GM12892 (cell line): ENCODE data around the gene XPO6.
A peak's percentile ranks its signal among the peaks of the same experiment; 100 is the strongest.

Experiments
- DNase-seq: peaks from one replicate; pipeline ENCODE4 v3.0.0; 2011; ENCODE audit not compliant: insufficient read length
- FAIRE-seq: peaks from 2 replicates; lab custom pipeline; 2011; peaks lifted over from hg19 to GRCh38; lab: Jason Lieb, UNC
- POLR2A ChIP-seq: IDR thresholded peaks from 2 replicates; pipeline ENCODE4 v1.6.1; 2011; ENCODE audit warnings: low read depth, low read length, control low read depth
- POLR2AphosphoS5 ChIP-seq: IDR thresholded peaks from 2 replicates; pipeline ENCODE4 v1.6.1; 2011; ENCODE audit warnings: low read depth, low read length, control low read depth
- TAF1 ChIP-seq: IDR thresholded peaks from 2 replicates; pipeline ENCODE4 v1.6.1; 2011; ENCODE audit warnings: low read depth, mild to moderate bottlenecking, control low read depth, low read length, borderline replicate concordance

The XPO6 gene

GRCh38 chr16:28188085-28188916, 23.5 kb downstream of the XPO6 start:
- FAIRE-seq (peak; percentile 51), DNase-seq (no peak)
- peak; percentile 22; the same call in 1 of the 2 replicates for TF ChIP-seq POLR2AphosphoS5
- TF ChIP-seq TAF1, result no peak
- TF ChIP-seq POLR2A, result no peak

DNA sequence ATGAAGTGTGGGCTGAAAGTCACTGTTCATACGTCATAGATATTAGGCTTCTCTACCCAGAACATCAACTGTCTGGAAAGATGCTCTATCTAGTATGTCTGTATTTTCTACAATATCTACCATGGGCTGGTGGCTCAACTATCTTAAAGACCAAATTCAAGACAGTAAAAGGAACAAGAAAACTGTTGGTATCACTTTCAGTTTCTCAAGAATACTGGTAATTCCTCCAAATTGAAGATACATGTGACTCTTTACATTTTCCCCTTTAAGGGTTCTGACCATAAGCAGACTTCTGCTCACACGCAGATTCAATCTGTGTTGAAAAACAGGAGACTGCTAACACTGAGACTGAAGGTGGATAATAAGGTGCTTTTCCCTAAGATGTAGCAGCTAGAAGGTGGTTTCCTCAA, 24.2 kb downstream of the XPO6 start:
- TF ChIP-seq TAF1 (no peak), POLR2A (no peak), POLR2AphosphoS5 (no peak)
- FAIRE-seq, result peak; percentile 89
- DNase-seq, result no peak

- TF ChIP-seq TAF1, result no peak
- TF ChIP-seq POLR2AphosphoS5, result no peak
- TF ChIP-seq POLR2A, result no peak
- FAIRE-seq (no peak), DNase-seq (no peak)
Observed at GRCh38 chr16:28186752-28187151, 25.0 kb downstream of the XPO6 start.

- no peak for FAIRE-seq
Observed at GRCh38 chr16:28185696-28186095, 26.1 kb downstream of the XPO6 start.

GRCh38 chr16:28184625-28185024, 27.1 kb downstream of the XPO6 start:
- no peak for DNase-seq
- no peak for FAIRE-seq
- TF ChIP-seq POLR2A (no peak), POLR2AphosphoS5 (no peak), TAF1 (no peak)

More at GRCh38 chr16:28185696-28186095, 26.1 kb downstream of the XPO6 start:
- no peak for DNase-seq
- TF ChIP-seq TAF1 (no peak), POLR2A (no peak), POLR2AphosphoS5 (no peak)

GRCh38 chr16:28183930-28184329, 27.8 kb downstream of the XPO6 start:
- FAIRE-seq, result no peak
- TF ChIP-seq POLR2AphosphoS5 (no peak), POLR2A (no peak), TAF1 (no peak)
- DNase-seq, result no peak

- no peak for FAIRE-seq
- no peak for DNase-seq
- TF ChIP-seq TAF1 (no peak), POLR2A (no peak), POLR2AphosphoS5 (no peak)
Observed at GRCh38 chr16:28183484-28183883, 28.3 kb downstream of the XPO6 start.

DNA sequence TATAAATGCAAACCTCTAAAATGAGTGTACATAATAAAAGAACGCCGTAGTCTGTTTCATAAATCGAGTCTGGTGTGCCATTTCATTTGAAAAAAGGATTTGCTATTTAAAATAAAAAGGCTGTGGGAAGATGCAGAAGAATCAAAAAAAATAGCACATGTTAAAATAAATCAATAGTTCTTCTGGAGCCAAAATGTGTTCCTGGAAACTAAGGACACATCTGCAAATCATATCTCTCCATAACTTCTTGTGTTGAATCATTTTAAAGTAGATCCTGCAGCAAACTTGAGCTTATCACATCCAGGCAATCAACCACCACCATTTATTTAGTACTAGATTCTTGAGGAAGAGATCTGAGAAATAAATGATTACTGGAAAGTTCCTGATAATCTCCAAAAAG, 29.0 kb downstream of the XPO6 start:
- FAIRE-seq (no peak), DNase-seq (no peak)
- TF ChIP-seq POLR2A, result no peak
- TF ChIP-seq TAF1, result no peak
- no peak for TF ChIP-seq POLR2AphosphoS5

DNA sequence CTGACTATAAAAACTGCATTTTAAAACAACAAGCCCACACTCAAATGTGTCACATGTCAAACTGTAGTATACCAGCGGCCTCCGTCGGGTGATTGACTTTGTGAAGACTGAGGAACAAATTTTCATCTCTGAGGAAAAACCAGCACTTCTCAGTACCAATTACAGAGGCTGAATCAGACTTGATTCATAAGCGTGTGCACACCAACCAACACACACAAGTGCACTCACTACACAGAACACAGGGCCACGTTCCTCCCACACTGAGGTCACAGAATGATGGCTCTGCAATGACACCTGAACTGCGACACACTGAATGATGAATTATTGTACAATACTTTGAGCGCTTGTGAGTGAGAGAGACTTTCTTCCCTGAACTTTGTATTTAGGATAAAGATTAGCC, 29.6 kb downstream of the XPO6 start:
- DNase-seq (no peak), FAIRE-seq (no peak)
- TF ChIP-seq TAF1, result no peak
- no peak for TF ChIP-seq POLR2AphosphoS5
- TF ChIP-seq POLR2A, result no peak

- no peak for TF ChIP-seq TAF1
- no peak for TF ChIP-seq POLR2A
- no peak for TF ChIP-seq POLR2AphosphoS5
- FAIRE-seq (no peak), DNase-seq (no peak)
Observed at GRCh38 chr16:28181515-28181914, 30.2 kb downstream of the XPO6 start.

DNA sequence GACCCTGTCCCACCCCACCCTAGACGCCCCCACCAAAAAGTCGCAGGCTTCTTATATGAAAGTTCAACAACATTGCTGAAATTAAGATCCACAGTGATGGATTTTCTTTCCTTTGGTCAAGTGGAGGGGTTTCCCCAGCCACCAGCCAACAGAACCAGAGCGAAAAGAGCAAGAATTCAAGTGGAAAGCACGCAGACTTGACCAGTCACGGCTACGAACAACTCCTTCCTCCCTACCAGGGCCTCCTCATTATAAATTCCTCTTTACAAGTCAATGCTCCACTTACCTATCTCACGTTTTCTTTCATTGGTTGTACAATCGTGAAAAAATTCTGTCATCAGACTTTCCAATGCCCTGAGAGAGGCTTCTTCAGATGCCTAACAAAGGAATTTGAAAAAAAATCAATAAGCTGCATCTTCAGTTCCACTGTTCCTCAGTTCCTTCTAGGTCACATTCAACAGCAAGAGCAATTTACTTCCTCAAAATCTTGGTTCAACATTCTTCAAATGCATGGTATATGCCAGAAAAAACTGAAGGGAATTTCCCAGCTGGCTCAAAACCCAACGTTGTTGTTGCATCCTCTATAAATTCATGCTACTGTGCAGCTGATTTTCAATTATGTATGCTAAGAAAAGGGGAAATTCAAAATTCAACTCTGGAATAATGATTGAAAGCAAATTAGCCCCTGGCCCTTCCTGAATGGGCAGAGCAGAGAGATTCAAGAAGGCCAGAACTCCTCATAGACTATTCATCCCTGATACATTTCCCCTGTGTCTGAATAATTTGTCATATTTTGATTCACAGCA, 30.9 kb downstream of the XPO6 start:
- peak; percentile 56 for FAIRE-seq
- no peak for TF ChIP-seq POLR2AphosphoS5
- no peak for TF ChIP-seq POLR2A
- no peak for TF ChIP-seq TAF1
- DNase-seq, result no peak

GRCh38 chr16:28179354-28179753, 32.4 kb downstream of the XPO6 start:
- TF ChIP-seq POLR2AphosphoS5 (no peak), TAF1 (no peak), POLR2A (no peak)
- FAIRE-seq (no peak), DNase-seq (no peak)

- no peak for FAIRE-seq
- no peak for DNase-seq
Observed at GRCh38 chr16:28175715-28176114, 36.0 kb downstream of the XPO6 start.

GRCh38 chr16:28172336-28172735, 39.4 kb downstream of the XPO6 start:
- FAIRE-seq (no peak), DNase-seq (no peak)
- no peak for TF ChIP-seq POLR2AphosphoS5

More at GRCh38 chr16:28175715-28176114, 36.0 kb downstream of the XPO6 start:
- no peak for TF ChIP-seq TAF1
- TF ChIP-seq POLR2AphosphoS5, result no peak
- no peak for TF ChIP-seq POLR2A
